Activated T-helper 1 cell treated with anti-CD3 and anti-CD28 coated beads, Interleukin-12 subunit alpha, Interleukin-12 subunit beta, Interleukin-2, Interleukin-4 antibody, amounts not matched to agents 30 ng/mL and 10 ng/mL and 1 ng/mL, durations not matched to agents 14 hours and 24 hours and 36 hours (primary cell): Measurements from ENCODE around the gene LPIN2. TPM values are rescaled to one million over a fixed set of nuclear protein-coding genes. Genes with fewer than 3 reads are reported as not detected.

Experiments used
- DNase-seq: peaks from one replicate; pipeline ENCODE4 v3.0.0; 2021; ENCODE audit warnings: low spot score
- H3K27ac Mint-ChIP-seq: one replicate; pipeline ENCODE4 v1.8.0; 2021; ENCODE audit warnings: mild to moderate bottlenecking, mixed read lengths
- H3K27me3 Mint-ChIP-seq: one replicate; pipeline ENCODE4 v1.8.0; 2022; ENCODE audit warnings: mild to moderate bottlenecking, moderate library complexity, mixed read lengths; ENCODE audit not compliant: insufficient read depth
- H3K36me3 Mint-ChIP-seq: one replicate; pipeline ENCODE4 v1.8.0; 2021; ENCODE audit warnings: low read depth, mixed read lengths
- H3K4me1 Mint-ChIP-seq: one replicate; pipeline ENCODE4 v1.8.0; 2021; ENCODE audit warnings: low read depth, mixed read lengths
- H3K4me3 Mint-ChIP-seq: one replicate; pipeline ENCODE4 v1.8.0; 2021; ENCODE audit warnings: mild to moderate bottlenecking, moderate library complexity, mixed read lengths
- H3K9me3 Mint-ChIP-seq: one replicate; pipeline ENCODE4 v1.8.0; 2021; ENCODE audit warnings: mixed read lengths
- intact Hi-C: fragments of 100-400 bp; cut with micrococcal nuclease; formaldehyde crosslinking; loops from one replicate; pipeline ENCODE4 v1.15.1; 2024
- total RNA-seq: library from RNA; stranded (reverse); gene quantifications from 2 replicates; pipeline ENCODE4 v1.2.3, GENCODE V29; 2022

Gene LPIN2
- total RNA-seq, 1 donor from 2014 or later: 91.8 TPM

DNA sequence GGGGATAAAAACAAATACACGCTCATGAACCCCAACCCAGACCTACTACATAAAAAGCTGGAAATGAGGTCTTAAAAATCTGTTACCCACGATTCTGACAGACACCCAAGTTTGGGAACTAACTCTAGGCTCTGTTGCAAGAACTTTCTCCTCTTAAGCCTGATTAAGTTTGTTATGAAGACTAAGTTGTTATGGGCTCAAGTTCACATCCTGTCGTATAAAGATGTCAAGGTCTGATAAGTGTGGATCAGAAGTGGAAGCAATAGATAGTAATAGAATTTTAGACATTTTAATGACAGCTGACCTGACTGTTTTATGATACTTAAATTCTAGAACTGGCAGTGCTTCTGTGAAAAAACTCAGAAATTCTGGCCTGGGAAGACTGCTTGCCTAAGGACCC lies 43.2 kb downstream of the LPIN2 start:
- no peak for DNase-seq
- Mint-ChIP-seq H3K27ac (peak overlapping the region; percentile 81), H3K27me3 (no peaks in the 10 kb centered on the region), H3K9me3 (no peaks in the 10 kb centered on the region), H3K4me3 (peak overlapping the region; percentile 58), H3K36me3 (peaks cover 32% of the 10 kb centered on the region), H3K4me1 (peaks cover 82% of the 10 kb centered on the region)
- intact Hi-C loops: loop anchor here (1.0 to 2.0 kb wide), 2 partner anchors 9 to 63 kb away; no protein-coding TSS in a partner anchor

DNA sequence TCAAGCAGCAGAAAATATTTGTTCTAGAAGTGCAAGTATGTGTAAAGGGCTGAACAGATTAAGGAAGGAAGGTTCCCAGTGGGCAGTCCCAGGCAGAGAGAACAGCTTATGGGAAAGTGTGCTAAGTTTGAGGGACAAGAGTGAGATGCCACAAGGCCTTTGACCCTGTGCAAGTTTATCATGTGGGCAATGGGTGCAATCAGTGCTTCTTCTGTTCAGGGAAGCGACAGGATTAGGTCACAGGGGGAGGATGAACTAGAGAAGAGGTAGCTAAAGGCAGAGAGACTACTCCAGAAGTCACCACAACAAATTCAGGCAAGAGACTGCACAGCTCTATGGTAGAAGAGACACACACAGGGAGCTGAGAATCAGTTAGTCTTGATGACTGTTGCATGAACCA lies 44.3 kb downstream of the LPIN2 start:
- Mint-ChIP-seq H3K4me3 (peak overlapping the region; percentile 24), H3K27me3 (no peaks in the 10 kb centered on the region), H3K36me3 (peaks cover 37% of the 10 kb centered on the region), H3K4me1 (peaks cover 85% of the 10 kb centered on the region), H3K9me3 (no peaks in the 10 kb centered on the region), H3K27ac (peak overlapping the region; percentile 81)
- intact Hi-C loops: loop anchor here (1.0 kb wide), 1 partner anchor 10 kb away; no protein-coding TSS in a partner anchor
- DNase-seq: no peak

DNA sequence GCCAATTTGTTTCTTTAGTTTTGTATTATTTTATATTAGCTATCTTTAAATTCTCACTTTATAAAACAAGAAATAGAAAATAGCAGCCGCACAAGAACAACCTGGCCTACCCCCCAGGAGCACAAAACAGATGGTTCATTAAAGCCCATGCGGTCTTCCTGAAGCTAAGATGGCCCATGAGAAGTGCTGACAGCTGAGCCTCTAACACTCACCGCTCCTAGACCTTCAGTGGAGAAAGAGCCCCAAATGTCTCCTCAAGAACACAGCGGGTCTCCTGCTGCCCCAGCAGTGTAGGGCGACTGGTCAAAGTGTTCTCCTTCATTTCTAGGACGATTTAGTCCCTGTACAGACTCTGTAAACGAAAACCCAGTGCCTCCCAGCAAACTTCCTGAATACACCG lies 45.1 kb downstream of the LPIN2 start:
- no peak for DNase-seq
- Mint-ChIP-seq H3K27me3 (no peaks in the 10 kb centered on the region), H3K36me3 (peaks cover 38% of the 10 kb centered on the region), H3K4me3 (no peak overlapping the region), H3K4me1 (peaks cover 85% of the 10 kb centered on the region), H3K9me3 (no peaks in the 10 kb centered on the region), H3K27ac (peak overlapping the region; percentile 11)
- intact Hi-C loops: no loop called here

DNA sequence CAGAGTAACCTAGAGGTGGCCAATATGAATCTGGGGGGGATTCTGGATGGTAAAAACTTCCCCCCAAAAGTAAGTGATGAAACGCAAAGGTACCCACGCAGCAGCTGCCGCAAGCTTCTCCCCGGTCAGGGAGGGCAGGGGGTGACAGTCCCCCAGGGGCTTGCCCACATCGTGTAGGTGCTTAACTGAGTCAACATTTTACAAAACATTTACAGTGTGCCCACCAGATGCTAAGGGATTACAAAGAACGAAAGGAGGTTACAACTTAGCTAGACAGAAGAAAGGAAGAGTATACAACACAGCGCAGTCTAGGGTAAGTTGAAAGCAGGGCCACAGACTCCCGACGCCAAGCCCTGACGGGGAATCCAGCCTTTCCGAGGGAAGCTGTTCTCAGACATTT lies 45.6 kb downstream of the LPIN2 start:
- Mint-ChIP-seq H3K4me1 (peaks cover 85% of the 10 kb centered on the region), H3K27ac (peak overlapping the region; percentile 40), H3K27me3 (no peaks in the 10 kb centered on the region), H3K4me3 (no peak overlapping the region), H3K36me3 (peaks cover 38% of the 10 kb centered on the region), H3K9me3 (no peaks in the 10 kb centered on the region)
- DNase-seq: no peak
- intact Hi-C loops: no loop called here

DNA sequence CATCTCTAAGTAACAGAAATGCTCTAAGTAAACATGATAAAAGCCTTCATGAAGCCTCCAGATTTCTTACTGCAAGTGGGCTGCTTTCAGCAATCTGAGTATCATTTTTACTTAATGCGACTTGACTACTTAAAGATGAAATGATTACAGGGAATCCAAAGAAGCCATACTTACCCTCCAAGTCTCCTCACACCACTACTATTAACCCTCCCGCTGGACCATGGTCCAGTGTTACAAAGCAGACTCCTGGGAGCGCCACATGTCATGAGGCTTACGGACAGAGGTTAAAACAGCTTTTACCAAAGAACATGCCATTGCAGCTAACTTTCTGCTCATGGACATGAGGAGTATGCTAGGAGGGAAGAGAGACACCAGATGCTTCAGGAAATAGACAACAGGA lies 46.4 kb downstream of the LPIN2 start:
- Mint-ChIP-seq H3K27me3 (no peaks in the 10 kb centered on the region), H3K4me3 (no peak overlapping the region), H3K36me3 (peaks cover 34% of the 10 kb centered on the region), H3K27ac (peak overlapping the region; percentile 19), H3K9me3 (no peaks in the 10 kb centered on the region), H3K4me1 (peaks cover 85% of the 10 kb centered on the region)
- no peak for DNase-seq
- intact Hi-C loops: no loop called here

DNA sequence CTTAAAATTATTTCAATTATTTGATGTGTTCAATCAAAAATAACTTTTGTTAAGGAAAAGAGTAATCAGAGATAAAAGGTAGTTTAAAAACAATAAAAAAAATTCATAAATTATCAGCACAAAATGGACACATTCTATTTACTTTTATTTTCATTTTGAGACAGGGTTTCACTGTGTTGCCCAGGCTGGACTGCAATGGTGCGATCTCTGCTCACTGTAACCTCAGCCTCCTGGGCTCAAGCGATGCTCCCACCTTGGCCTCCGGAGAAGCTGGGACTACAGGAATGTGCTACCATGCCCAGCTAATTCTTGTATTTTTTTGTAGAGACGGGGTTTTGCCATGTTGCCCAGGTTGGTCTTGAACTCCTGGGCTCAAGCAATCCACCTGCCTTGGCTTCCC lies 47.1 kb downstream of the LPIN2 start:
- intact Hi-C loops: no loop called here
- H3K36me3 Mint-ChIP-seq: peaks cover 28% of the 10 kb centered on the region
- peak overlapping the region; percentile 69 for H3K27ac Mint-ChIP-seq
- H3K9me3 Mint-ChIP-seq: no peaks in the 10 kb centered on the region
- peaks cover 85% of the 10 kb centered on the region for H3K4me1 Mint-ChIP-seq
- H3K27me3 Mint-ChIP-seq: no peaks in the 10 kb centered on the region
- H3K4me3 Mint-ChIP-seq: peak overlapping the region; percentile 32
- no peak for DNase-seq

DNA sequence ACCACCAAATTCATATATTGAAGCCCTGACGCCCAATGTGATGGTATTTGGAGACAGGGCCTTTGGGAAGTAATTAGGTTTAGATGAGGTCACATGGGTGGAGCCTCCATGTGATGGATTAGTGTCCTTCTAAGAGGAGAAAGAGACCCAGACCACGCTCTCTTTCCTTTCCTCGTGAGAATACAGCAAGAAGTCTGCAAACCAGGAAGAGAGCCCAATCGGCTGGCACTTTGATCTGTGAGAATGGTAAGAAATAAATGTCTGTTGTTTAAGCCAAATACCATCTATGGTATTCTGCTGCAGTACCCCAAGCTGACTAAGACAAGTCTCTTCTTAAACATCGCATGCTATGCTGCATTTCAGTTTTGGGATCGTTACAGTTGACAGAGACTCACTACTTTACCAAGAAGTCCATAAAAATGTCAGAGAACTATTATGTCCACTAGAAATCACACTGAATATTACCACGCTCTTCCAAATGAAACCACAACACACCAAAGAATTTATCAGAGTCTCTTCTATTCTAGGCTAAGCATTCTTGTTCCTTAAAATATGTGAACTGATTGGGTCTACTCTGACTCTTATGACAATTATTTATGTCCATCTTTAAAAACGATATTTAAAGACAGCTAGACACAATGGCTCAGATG lies 48.5 kb downstream of the LPIN2 start:
- peak overlapping the region; percentile 44 for H3K4me3 Mint-ChIP-seq
- peak overlapping the region; percentile 86 for H3K27ac Mint-ChIP-seq
- no peak for DNase-seq
- H3K4me1 Mint-ChIP-seq: peaks cover 82% of the 10 kb centered on the region
- H3K36me3 Mint-ChIP-seq: peaks cover 30% of the 10 kb centered on the region
- intact Hi-C loops: no loop called here
- no peaks in the 10 kb centered on the region for H3K27me3 Mint-ChIP-seq
- no peaks in the 10 kb centered on the region for H3K9me3 Mint-ChIP-seq

Other genes starting within 250 kb of the LPIN2 start
- gene EMILIN2, start 166.1 kb downstream of the LPIN2 start, total RNA-seq: 26.1 and 28.0 TPM in 2 replicates
- 0.22 and 1.4 TPM in 2 replicates for gene MYOM1, start 206.8 kb upstream of the LPIN2 start, total RNA-seq
- gene MYL12A, start 234.7 kb upstream of the LPIN2 start, total RNA-seq: 330 and 334 TPM in 2 replicates
- gene MYL12B, start 249.0 kb upstream of the LPIN2 start, total RNA-seq: 234 and 235 TPM in 2 replicates